ENCODE results near the gene NAT9.

NAT9 gene

GRCh38 chr17:74757502-74757901, 18.6 kb downstream of the NAT9 start:
- no peak for DNase-seq (ENCODE audit: insufficient read length)
- no peak for TF ChIP-seq POLR2AphosphoS5 (IDR thresholded peaks at IDR 0.05; ENCODE audit: low read depth, low read length)
- TF ChIP-seq TAF1 (IDR thresholded peaks at IDR 0.05; ENCODE audit: borderline replicate concordance, low read depth, low read length): no peak
- no peak for TF ChIP-seq POLR2A (IDR thresholded peaks at IDR 0.05; ENCODE audit: low read depth, low read length)
- no peak for FAIRE-seq

- no peak for FAIRE-seq
- no peak for DNase-seq (ENCODE audit: insufficient read length)
- TF ChIP-seq POLR2AphosphoS5 (IDR thresholded peaks at IDR 0.05; ENCODE audit: low read depth, low read length) (no peak), TAF1 (IDR thresholded peaks at IDR 0.05; ENCODE audit: borderline replicate concordance, low read depth, low read length) (no peak), POLR2A (IDR thresholded peaks at IDR 0.05; ENCODE audit: low read depth, low read length) (no peak)
Observed at GRCh38 chr17:74756891-74757290, 19.3 kb downstream of the NAT9 start.

GRCh38 chr17:74755533-74755932, 20.6 kb downstream of the NAT9 start:
- no peak for FAIRE-seq
- TF ChIP-seq POLR2A (IDR thresholded peaks at IDR 0.05; ENCODE audit: low read depth, low read length): no peak
- TF ChIP-seq TAF1 (IDR thresholded peaks at IDR 0.05; ENCODE audit: borderline replicate concordance, low read depth, low read length): no peak
- no peak for TF ChIP-seq POLR2AphosphoS5 (IDR thresholded peaks at IDR 0.05; ENCODE audit: low read depth, low read length)
- DNase-seq (ENCODE audit: insufficient read length): no peak

- FAIRE-seq: no peak
- TF ChIP-seq POLR2AphosphoS5 (IDR thresholded peaks at IDR 0.05; ENCODE audit: low read depth, low read length) (no peak), TAF1 (IDR thresholded peaks at IDR 0.05; ENCODE audit: borderline replicate concordance, low read depth, low read length) (no peak), POLR2A (IDR thresholded peaks at IDR 0.05; ENCODE audit: low read depth, low read length) (no peak)
- no peak for DNase-seq (ENCODE audit: insufficient read length)
Observed at GRCh38 chr17:74754832-74755231, 21.3 kb downstream of the NAT9 start.

GRCh38 chr17:74752822-74753401, 23.2 kb downstream of the NAT9 start:
- no peak for TF ChIP-seq TAF1 (IDR thresholded peaks at IDR 0.05; ENCODE audit: borderline replicate concordance, low read depth, low read length)
- TF ChIP-seq POLR2AphosphoS5 (IDR thresholded peaks at IDR 0.05; ENCODE audit: low read depth, low read length): no peak
- TF ChIP-seq POLR2A (IDR thresholded peaks at IDR 0.05; ENCODE audit: low read depth, low read length): no peak
- no peak for FAIRE-seq

GRCh38 chr17:74752415-74752814, 23.7 kb downstream of the NAT9 start:
- TF ChIP-seq POLR2A (IDR thresholded peaks at IDR 0.05; ENCODE audit: low read depth, low read length) (no peak), TAF1 (IDR thresholded peaks at IDR 0.05; ENCODE audit: borderline replicate concordance, low read depth, low read length) (no peak), POLR2AphosphoS5 (IDR thresholded peaks at IDR 0.05; ENCODE audit: low read depth, low read length) (no peak)
- DNase-seq (ENCODE audit: insufficient read length) (no peak), FAIRE-seq (no peak)

More at GRCh38 chr17:74752822-74753401, 23.2 kb downstream of the NAT9 start:
- DNase-seq (ENCODE audit: insufficient read length): no peak

- FAIRE-seq (no peak), DNase-seq (ENCODE audit: insufficient read length) (no peak)
- no peak for TF ChIP-seq TAF1 (IDR thresholded peaks at IDR 0.05; ENCODE audit: borderline replicate concordance, low read depth, low read length)
- no peak for TF ChIP-seq POLR2AphosphoS5 (IDR thresholded peaks at IDR 0.05; ENCODE audit: low read depth, low read length)
- no peak for TF ChIP-seq POLR2A (IDR thresholded peaks at IDR 0.05; ENCODE audit: low read depth, low read length)
Observed at GRCh38 chr17:74750327-74751069, 25.6 kb downstream of the NAT9 start.

- no peak for TF ChIP-seq TAF1 (IDR thresholded peaks at IDR 0.05; ENCODE audit: borderline replicate concordance, low read depth, low read length)
- no peak for TF ChIP-seq POLR2AphosphoS5 (IDR thresholded peaks at IDR 0.05; ENCODE audit: low read depth, low read length)
- TF ChIP-seq POLR2A (IDR thresholded peaks at IDR 0.05; ENCODE audit: low read depth, low read length): no peak
- FAIRE-seq (no peak), DNase-seq (ENCODE audit: insufficient read length) (no peak)
Observed at GRCh38 chr17:74750039-74750326, 26.2 kb downstream of the NAT9 start.

- DNase-seq (ENCODE audit: insufficient read length): peak; percentile 50
- TF ChIP-seq POLR2A (IDR thresholded peaks at IDR 0.05; ENCODE audit: low read depth, low read length) (no peak), TAF1 (IDR thresholded peaks at IDR 0.05; ENCODE audit: borderline replicate concordance, low read depth, low read length) (no peak), POLR2AphosphoS5 (IDR thresholded peaks at IDR 0.05; ENCODE audit: low read depth, low read length) (no peak)
- no peak for FAIRE-seq
Observed at GRCh38 chr17:74749279-74750038, 26.7 kb downstream of the NAT9 start.

- TF ChIP-seq TAF1 (IDR thresholded peaks at IDR 0.05; ENCODE audit: borderline replicate concordance, low read depth, low read length) (peak; percentile 95), POLR2A (IDR thresholded peaks at IDR 0.05; ENCODE audit: low read depth, low read length) (peak; percentile 96), POLR2AphosphoS5 (IDR thresholded peaks at IDR 0.05; ENCODE audit: low read depth, low read length) (peak; percentile 89)
- DNase-seq (ENCODE audit: insufficient read length) (peak; percentile 98), FAIRE-seq (peak; percentile 79)
Observed at GRCh38 chr17:74748529-74749278, 27.4 kb downstream of the NAT9 start, which contains the start of gene NHERF1. NHERF1 (plus strand) TSS chr17:74748628; CDS start chr17:74748847, 219 bp downstream.

GRCh38 chr17:74748279-74748528, 27.9 kb downstream of the NAT9 start:
- no peak for TF ChIP-seq POLR2A (IDR thresholded peaks at IDR 0.05; ENCODE audit: low read depth, low read length)
- no peak for TF ChIP-seq POLR2AphosphoS5 (IDR thresholded peaks at IDR 0.05; ENCODE audit: low read depth, low read length)
- TF ChIP-seq TAF1 (IDR thresholded peaks at IDR 0.05; ENCODE audit: borderline replicate concordance, low read depth, low read length): no peak; the same call in 1 of the 2 replicates
- DNase-seq (ENCODE audit: insufficient read length) (no peak), FAIRE-seq (no peak)
